NCI-H1048 (cell line): ENCODE measurements around the gene SAT1.

Source experiments
- DNase-seq: peaks from one replicate; lab custom pipeline; 2025; lab: John Stamatoyannopoulos, UW

Gene SAT1

GRCh38 chrX:23776363-23776762, 6.6 kb upstream of the SAT1 start:
- DNase-seq = no peak

GRCh38 chrX:23779025-23779424, 3.9 kb upstream of the SAT1 start:
- DNase-seq = no peak

- DNase-seq = peak; percentile 43
Measured at GRCh38 chrX:23782455-23782854, 518 bp upstream of the SAT1 start.

DNA sequence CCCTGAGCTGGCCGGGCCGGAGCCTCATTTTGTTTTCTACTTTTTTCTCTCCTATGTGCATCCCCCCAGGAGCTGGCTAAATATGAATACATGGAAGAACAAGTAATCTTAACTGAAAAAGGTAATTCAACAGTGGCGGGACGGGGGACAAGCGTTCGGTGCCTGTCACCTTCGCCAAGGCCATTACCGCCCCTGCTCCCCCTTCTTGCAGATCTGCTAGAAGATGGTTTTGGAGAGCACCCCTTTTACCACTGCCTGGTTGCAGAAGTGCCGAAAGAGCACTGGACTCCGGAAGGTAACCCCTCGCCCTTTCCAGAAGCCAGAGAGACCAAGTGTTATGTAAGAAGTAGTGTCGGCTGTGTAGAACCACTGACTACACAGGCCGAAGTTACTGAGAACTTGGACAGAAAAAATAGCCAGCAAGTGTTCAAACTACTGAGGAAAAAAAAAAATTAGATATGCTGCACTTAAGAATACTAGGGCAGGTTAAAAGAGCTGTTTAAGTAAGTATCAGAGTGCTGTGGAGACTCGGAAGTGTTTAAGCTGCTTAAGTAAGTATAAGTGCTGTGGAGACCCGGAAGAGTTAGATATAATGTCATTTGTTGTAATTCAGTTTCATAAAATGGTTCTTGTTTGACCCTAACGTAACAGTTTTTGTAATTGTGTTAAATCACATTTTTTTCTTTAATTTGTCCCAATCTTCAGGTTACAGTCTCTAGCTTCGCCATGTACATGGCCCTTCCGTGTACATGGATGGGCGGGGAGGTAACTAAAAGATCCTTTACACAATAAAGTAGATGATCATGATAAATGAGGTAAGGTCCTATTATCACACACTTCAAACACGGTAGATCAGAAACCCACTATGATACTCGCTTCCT, 856 bp downstream of the SAT1 start:
- no peak for DNase-seq

DNA sequence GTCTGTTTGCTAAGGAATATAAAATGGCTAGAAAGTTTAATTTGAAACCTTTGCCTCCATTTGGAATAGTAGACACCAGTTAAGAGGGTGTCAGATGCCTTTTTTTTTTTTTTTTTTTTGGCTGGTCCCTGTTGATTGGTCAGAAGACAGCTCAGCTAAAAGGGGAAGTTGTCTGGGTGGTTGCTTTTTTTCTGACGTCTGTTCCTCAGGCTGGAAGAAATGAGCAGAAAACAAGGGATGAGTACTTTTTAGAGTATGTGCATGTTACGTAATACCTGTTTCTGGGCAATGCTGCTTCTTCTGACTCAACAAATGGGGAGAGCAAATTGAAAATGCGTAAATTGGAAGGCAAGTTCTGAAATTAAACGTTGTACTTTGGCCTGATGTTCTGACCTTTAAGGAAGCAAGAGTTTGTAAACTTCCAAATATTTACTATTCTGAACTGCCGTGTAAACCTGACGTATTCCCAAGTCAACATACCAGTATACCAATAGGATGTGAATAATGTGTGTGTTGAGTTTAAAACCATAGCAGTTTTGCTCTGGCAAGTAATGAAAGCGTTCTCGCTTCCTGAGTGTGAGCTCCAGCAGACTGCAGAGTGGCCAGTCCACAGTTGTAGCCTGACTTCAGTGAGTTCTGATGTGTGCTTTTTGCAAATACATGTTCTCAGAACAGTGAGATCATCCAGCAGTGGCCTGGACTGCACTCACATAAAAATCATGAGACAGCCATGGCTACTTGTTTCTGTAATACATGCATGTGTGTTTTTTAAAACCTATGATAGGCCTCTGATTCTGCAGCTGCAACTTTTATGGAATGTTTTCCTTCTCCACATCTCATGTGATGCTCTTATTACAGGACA, 1.7 kb downstream of the SAT1 start:
- no peak for DNase-seq

GRCh38 chrX:23785580-23785979, 2.6 kb downstream of the SAT1 start:
- DNase-seq = no peak

- no peak for DNase-seq
Measured at GRCh38 chrX:23786268-23786815, 3.4 kb downstream of the SAT1 start.

- DNase-seq = no peak
Measured at GRCh38 chrX:23787745-23788118, 4.8 kb downstream of the SAT1 start.

GRCh38 chrX:23788521-23788920, 5.5 kb downstream of the SAT1 start:
- DNase-seq = no peak

- no peak for DNase-seq
Measured at GRCh38 chrX:23788946-23789345, 6.0 kb downstream of the SAT1 start.

GRCh38 chrX:23789386-23790154, 6.6 kb downstream of the SAT1 start:
- DNase-seq = no peak

GRCh38 chrX:23790155-23790497, 7.2 kb downstream of the SAT1 start:
- DNase-seq = no peak

GRCh38 chrX:23792861-23793553, 10.0 kb downstream of the SAT1 start:
- no peak for DNase-seq

GRCh38 chrX:23795221-23795620, 12.2 kb downstream of the SAT1 start:
- DNase-seq = no peak

DNA sequence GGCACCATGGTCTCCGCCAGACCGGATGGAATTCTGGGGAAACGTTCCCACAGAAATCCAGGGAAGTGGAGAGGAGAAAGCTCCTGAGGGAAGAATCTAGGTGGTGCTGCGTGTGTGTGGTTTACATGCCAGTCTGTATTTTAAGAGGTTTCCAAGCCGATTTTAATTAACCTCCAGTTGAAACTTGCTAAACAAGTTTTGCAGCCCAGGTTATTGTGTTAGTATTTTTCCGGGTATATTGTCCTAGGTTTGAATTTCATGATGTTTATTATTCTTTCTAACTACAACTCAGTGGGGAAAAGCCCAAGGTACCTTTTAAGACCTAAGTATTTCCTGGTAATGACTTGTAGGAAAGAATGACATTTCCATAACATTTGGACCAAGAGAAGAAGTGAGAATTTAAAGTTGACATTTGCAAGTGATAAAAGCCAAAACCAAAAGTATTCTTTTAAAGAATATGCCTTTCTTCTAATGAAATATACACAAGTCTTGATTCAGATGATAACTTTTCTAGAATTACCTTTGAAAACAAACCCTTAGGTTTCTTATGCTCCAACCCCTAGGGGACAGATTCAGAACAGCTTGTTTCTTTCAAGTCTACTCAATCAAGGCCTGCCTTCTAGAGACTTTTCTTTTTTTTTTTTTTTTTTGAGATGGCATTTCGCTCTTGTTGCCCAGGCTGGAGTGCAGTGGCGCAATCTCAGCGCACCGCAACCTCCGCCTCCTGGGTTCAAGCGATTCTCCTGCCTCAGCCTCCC, 14.6 kb downstream of the SAT1 start:
- peak; percentile 76 for DNase-seq

DNA sequence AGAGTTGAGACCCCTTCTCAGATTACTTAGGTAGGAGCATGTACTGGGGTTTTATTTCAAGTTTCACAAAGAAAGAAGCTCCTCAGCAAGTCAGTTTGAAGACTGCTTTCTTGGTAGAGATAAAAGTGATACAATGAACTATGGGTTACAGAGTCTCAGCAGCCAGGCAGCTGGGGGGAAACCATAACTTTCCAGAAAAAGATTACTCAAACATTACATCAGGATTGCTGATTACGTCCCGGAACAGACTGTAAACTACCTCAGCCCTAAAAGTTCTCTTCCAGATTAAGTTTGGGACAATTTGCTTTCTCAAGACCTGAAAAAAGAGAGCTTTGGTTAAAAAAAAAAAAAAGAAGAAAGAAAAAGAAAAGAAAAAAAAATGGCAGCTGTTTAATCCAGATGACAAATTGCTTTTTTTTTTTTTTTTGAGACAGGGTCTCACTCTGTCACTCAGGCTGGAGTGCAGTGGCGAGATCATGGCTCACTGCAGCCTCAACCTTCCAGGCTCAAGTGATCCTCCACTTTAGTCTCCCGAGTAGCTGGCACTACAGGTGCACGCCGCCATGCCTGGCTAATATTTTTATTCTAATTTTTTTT, 16.6 kb downstream of the SAT1 start:
- DNase-seq = no peak

DNA sequence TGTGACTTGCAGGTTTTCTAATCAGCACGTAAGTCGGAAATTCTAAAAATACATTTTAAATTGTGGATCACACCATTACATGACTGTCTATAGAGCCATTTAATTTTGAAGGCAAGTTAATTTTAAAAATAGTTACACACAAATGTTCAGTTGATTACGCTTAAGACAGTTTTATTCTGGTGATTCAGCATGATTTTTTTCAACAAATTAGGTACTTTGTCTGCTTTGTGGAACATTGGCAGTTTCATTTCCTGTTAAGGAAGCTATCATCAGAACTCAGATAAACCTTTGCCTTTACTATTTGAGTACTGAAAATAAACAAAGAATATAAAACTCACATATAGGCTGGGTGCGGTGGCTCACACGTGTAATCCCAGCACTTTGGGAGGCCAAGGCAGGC, 19.5 kb downstream of the SAT1 start:
- no peak for DNase-seq

DNA sequence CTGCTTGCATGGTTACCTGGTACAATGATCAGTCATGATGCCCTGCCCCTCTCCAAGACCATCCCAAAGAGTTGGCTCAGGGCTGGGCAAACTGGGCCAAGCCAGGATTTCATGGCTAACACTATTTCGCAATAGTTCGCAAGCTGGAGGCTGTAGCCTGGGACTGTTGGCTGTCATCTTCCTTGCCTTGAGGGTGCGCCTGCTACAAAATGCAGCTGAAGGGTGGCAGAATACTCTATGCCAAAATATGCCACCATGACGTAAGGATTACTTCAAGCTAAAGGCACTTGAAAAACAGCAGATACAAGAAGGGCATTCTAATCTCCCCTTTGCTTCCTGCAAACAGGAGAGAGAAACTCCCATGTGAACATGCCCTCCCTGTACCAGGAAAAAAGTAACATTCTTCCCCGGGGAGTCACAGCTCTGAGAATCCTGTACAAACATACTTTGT, 21.0 kb downstream of the SAT1 start:
- no peak for DNase-seq

DNA sequence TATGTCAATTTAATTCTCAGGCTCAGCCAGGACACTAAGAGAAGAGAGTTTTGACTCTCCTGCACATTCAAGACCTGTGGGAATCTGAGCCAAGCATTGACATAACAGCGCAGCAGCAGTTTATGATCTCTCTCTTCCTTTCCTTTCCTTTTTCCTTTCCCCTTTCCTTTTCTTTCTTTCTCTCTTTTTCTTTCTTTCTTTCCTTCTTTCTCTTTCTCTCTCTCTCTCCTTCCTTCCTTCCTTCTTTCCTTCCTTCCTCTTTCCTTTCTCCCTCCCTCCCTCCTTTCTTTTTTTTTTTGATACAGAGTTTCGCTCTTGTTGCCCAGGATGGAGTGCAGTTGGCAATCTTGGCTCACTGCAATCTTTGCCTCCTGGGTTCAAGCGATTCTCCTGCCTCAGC, 21.6 kb downstream of the SAT1 start:
- DNase-seq = no peak

DNA sequence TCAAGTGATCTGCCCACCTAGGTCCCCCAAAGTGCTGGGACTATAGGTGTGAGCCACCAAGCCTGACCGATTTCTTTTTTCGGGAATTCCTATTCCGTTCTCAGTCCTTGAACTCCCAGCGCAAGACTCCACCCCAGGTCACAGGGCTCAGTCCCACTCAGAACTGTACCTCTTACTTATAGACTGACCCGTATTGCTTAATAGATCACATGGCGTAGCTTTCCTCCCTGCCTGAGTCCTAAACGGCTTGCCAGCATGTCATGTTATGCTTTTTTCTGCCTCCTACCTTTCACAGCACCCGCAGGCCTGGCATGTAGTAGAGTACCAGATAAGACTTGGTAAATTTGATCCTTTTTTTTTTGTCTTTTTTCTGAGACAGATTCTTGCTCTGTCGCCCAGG, 22.4 kb downstream of the SAT1 start:
- no peak for DNase-seq
